Gastroesophageal sphincter (tissue), 4 donors: ENCODE data around the gene ZNF335. TPM values are rescaled to one million over a fixed set of nuclear protein-coding genes. Genes with fewer than 3 reads are reported as not detected.
A peak's percentile ranks its signal among the peaks of the same experiment; 100 is the strongest.

Source experiments
- ATAC-seq: fragments of 150-250 bp; one replicate; pipeline ENCODE4 v1.9.1; 2016; ENCODE audit warnings: mild to moderate bottlenecking, moderate library complexity
- H3K27ac ChIP-seq, 4 donors: fragments of 200-600 bp; sonication (generic) in 3 of 4; 1 replicate in 3 of 4; 2 replicates in 1 of 4; pipeline ENCODE4 v1.5.1; 2016 to 2019
- H3K27me3 ChIP-seq: fragments of 200-600 bp; sonication (generic); one replicate; pipeline ENCODE4 v1.5.1; 2019
- H3K36me3 ChIP-seq, 2 donors: fragments of 200-600 bp; sonication (generic); one replicate each; pipeline ENCODE4 v1.5.1; 2019; ENCODE audit warnings: control low read depth in 1 of 2
- H3K4me1 ChIP-seq, 3 donors: fragments of 200-600 bp; sonication (generic); 1 replicate in 2 of 3; 2 replicates in 1 of 3; pipeline ENCODE4 v1.5.1; 2016 to 2019; ENCODE audit warnings: control low read depth in 2 of 3
- H3K4me3 ChIP-seq, 2 donors: fragments of 200-600 bp; sonication (generic); one replicate each; pipeline ENCODE4 v1.5.1; 2019; ENCODE audit warnings: mild to moderate bottlenecking in 1 of 2, moderate library complexity in 1 of 2
- H3K9me3 ChIP-seq, 3 donors: fragments of 200-600 bp; sonication (generic); one replicate each; pipeline ENCODE4 v1.5.1; 2017 to 2019; ENCODE audit warnings: control low read depth in 2 of 3
- CTCF ChIP-seq, 4 experiments: fragments of 200-600 bp in 2 of 4; fragments of 450-650 bp in 2 of 4; sonication (generic) in 1 of 4; IDR thresholded peaks; one replicate each; pipeline ENCODE4 v1.5.1; 2017 to 2019; ENCODE audit warnings: antibody characterized with exemption in 4 of 4, mild to moderate bottlenecking in 2 of 4, moderate library complexity in 2 of 4
- EP300 ChIP-seq: sonication (generic); formaldehyde crosslinking; IDR thresholded peaks from one replicate; pipeline ENCODE4 v1.6.1; 2017; ENCODE audit warnings: antibody characterized with exemption, mild to moderate bottlenecking
- POLR2A ChIP-seq, 2 donors: fragments of 450-650 bp; IDR thresholded peaks; one replicate each; pipeline ENCODE4 v1.6.1; 2017; ENCODE audit warnings: antibody characterized with exemption in 2 of 2, mild to moderate bottlenecking in 2 of 2, moderate library complexity in 1 of 2
- POLR2AphosphoS5 ChIP-seq: sonication (generic); formaldehyde crosslinking; IDR thresholded peaks from one replicate; pipeline ENCODE4 v1.6.1; 2017; ENCODE audit warnings: antibody characterized with exemption
- WGBS, 2 donors: methylation state at CpG; one replicate each; pipeline ENCODE4 v1.1.5; 2018; ENCODE audit warnings: low coverage in 1 of 2; 5-methylcytosine and 5-hydroxymethylcytosine counted together
- total RNA-seq, 4 donors: library from RNA; depleted of rRNA; stranded (reverse); fragments of >200 nt; gene quantifications; one replicate each; pipeline ENCODE4 v1.1.0, GENCODE V29; 2016

ZNF335 gene
- total RNA-seq, 4 donors from 2014 or later: 7.5 to 17.9 (median 16.5) TPM

DNA sequence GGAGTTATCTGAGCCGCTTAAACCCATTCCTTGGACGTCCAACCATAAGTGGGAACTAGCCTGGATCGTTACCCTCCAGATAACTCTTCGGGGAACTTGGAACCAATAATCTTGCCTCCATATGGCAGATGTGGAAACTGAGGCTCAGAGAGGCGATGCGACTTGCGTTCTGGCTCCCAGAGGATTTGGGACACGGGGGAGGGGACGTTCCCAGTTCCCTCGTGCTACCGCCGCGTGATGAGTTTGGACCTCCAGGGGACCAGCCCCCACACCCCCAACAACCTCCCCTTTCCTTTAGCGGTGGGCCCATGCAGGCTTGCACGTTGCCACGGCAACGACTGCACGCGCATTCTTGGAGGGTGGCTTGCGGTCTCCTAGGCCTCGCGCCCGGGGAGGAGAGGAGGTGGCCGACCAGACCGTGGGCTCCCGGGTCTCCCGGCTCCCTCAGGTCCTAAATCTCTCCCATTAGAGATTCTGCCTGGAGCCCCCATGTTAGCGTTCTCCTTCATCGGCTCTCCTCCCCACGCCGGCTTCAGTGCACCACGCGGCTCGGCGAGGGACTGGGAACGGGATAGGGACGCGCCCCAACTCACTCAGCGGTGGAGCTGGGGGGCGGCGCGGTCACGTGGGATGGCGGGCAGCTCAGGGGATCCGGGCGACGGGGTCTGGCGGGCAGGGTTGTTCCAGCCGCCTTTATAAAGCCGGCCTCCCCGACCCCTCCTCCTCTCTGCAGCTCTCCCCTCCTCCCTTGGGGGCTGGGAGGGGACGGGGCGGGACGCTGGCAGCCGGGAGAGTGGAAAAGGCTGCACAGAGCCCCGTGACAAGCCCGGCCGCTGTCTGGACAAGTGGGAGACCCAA, 60.3 kb downstream of the ZNF335 start, which contains the start of gene PLTP:
Gene PLTP, minus strand, starts transcription at position 670 of the 858 bp plus-strand sequence. CDS start 703 bp downstream, outside the sequence.
- Histone ChIP-seq H3K27ac (peak within 1 kb of the TSS; percentile 2 to 89 (median 85)), H3K27me3 (peaks cover 23% of the 10 kb centered on the region), H3K9me3 (no peaks in the 10 kb centered on the region), H3K36me3 (peaks cover 0 to 6% of the 10 kb centered on the region in 2 donors), H3K4me3 (peak within 1 kb of the TSS; percentile 34 to 60), H3K4me1 (peaks cover 0 to 23% (median 5%) of the 10 kb centered on the region in 3 donors)
- peak; percentile 35 for ATAC-seq
- TF ChIP-seq POLR2A (IDR thresholded peaks at IDR 0.05) (peak; percentile 68 to 88), CTCF (IDR thresholded peaks at IDR 0.05) (no peak), POLR2AphosphoS5 (peak; percentile 56)
- 0 to 1% methylated on average over 4 to 13 of the region's 58 CpGs for WGBS, 2 donors

- peaks cover 0 to 13% of the 10 kb centered on the region in 2 donors for H3K36me3 ChIP-seq
- 2 to 6% methylated on average over 17 to 23 of the region's 43 CpGs for WGBS, 2 donors
- TF ChIP-seq POLR2A (IDR thresholded peaks at IDR 0.05) (peak; percentile 23 to 69), POLR2AphosphoS5 (peak; percentile 65), EP300 (no peak), CTCF (IDR thresholded peaks at IDR 0.05) (no peak)
- H3K4me1 ChIP-seq: peaks cover 0 to 23% (median 5%) of the 10 kb centered on the region in 3 donors
- no peaks in the 10 kb centered on the region for H3K9me3 ChIP-seq
- peak; percentile 93 for ATAC-seq
- peaks cover 23% of the 10 kb centered on the region for H3K27me3 ChIP-seq
- peak overlapping the region; percentile 2 to 89 (median 85) for H3K27ac ChIP-seq
- peak overlapping the region; percentile 34 to 60 for H3K4me3 ChIP-seq
Observed at GRCh38 chr20:45910670-45911485, 61.1 kb downstream of the ZNF335 start.

DNA sequence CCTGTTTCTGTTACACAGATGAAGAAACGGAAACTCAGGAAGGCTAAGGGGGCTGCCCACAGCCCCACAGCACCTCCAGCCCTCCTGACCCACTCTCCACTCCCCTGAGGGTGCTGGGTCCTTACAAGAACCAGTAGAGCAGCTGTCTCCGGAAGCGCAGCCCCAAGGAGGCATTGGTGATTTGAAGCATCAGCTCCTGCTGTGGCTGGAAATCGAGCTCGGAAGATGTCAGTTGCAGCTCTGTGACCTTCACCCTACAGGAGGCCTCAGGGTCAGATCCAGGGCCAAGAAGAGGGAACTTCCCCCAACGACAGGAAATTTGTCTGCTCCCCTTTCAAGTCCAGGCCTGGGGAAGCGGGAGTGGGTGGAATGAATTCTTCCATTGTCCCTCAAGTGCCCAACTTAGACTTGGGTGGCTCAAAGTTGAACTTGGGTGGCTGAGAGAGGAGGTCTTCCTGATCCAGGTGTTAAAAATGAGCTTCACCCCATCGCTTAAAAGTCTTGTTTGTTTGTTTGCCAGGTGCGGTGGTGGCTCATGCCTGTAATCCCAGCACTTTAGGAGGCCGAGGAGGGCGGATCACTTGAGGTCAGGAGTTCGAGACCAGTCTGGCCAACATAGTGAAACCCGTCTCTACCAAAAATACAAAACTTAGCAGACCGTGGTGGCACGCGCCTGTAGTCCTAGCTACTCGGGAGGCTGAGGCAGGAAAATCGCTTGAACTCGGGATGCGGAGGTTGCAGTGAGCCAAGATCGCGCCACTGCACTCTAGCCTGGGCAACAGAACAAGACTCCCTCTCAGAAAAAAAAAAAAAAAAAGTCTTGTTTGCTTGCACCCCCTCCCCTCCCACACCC, 62.0 kb downstream of the ZNF335 start:
- Histone ChIP-seq H3K4me3 (peak overlapping the region in 1 of 2 donors; percentile 60), H3K27ac (peak overlapping the region in 3 of 4 donors; percentile 54 to 89 (median 82)), H3K4me1 (peaks cover 0 to 23% (median 5%) of the 10 kb centered on the region in 3 donors), H3K9me3 (no peaks in the 10 kb centered on the region), H3K36me3 (peaks cover 0 to 22% of the 10 kb centered on the region in 2 donors), H3K27me3 (peaks cover 19% of the 10 kb centered on the region)
- ATAC-seq: no peak
- WGBS, 2 donors: 40 to 56% methylated on average over 1 to 12 of the region's 22 CpGs
- no peak for TF ChIP-seq POLR2AphosphoS5
- TF ChIP-seq CTCF (IDR thresholded peaks at IDR 0.05): no peak
- no peak for TF ChIP-seq POLR2A (IDR thresholded peaks at IDR 0.05)
- no peak for TF ChIP-seq EP300

DNA sequence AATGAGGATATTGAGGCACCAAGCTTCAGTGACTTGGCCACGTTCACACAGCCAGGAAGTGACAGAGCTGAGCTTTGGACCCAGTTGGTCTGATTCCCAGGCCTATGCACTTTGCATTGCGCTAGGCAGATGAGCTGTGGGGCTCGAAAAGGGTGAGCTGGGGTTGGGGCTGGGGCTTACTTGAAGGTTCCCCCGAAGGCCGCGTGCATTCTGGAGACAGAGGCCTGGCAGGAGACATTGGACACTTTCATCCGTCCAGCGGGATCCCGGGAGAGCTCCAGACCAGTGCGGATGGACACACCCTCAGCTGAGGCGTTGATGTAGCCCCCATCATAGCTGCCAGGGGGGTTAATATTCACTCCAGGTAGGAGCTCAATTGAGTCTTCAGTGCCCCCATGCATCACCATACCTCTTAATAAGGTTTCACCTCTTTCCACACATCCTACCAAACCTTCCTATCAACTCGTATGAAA, 62.6 kb downstream of the ZNF335 start:
- Histone ChIP-seq H3K27me3 (peaks cover 19% of the 10 kb centered on the region), H3K4me3 (no peak overlapping the region), H3K4me1 (peaks cover 0 to 23% (median 5%) of the 10 kb centered on the region in 3 donors), H3K36me3 (peaks cover 0 to 28% of the 10 kb centered on the region in 2 donors), H3K9me3 (no peaks in the 10 kb centered on the region), H3K27ac (peak overlapping the region in 1 of 4 donors; percentile 89)
- WGBS, 2 donors: 82 to 83% methylated on average over 2 to 8 of the region's 12 CpGs
- TF ChIP-seq POLR2AphosphoS5: no peak
- TF ChIP-seq POLR2A (IDR thresholded peaks at IDR 0.05): no peak
- no peak for TF ChIP-seq EP300
- TF ChIP-seq CTCF (IDR thresholded peaks at IDR 0.05): no peak
- no peak for ATAC-seq
